GM19351 (cell line): ENCODE data around the gene SMPD4.
"Not testable (repeated sequence)": the region's sequence is repeated elsewhere in the genome, so short reads cannot be mapped to it uniquely, and the experiment has no call there.

Source experiments
- ATAC-seq: cut with Tn5 transposase; IDR thresholded peaks from one replicate; pipeline ENCODE4 v1.9.1; 2021; ENCODE audit warnings: mild to moderate bottlenecking, moderate library complexity; ENCODE audit not compliant: unreplicated experiment

SMPD4 gene

GRCh38 chr2:130187859-130188792 is 6.7 kb upstream of the SMPD4 start:
- not testable (repeated sequence) for ATAC-seq

- no peak for ATAC-seq
Observed at GRCh38 chr2:130187268-130187667, 5.9 kb upstream of the SMPD4 start.

- ATAC-seq: no peak
Observed at GRCh38 chr2:130186391-130186790, 5.0 kb upstream of the SMPD4 start.

GRCh38 chr2:130185896-130186295 is 4.5 kb upstream of the SMPD4 start:
- ATAC-seq: no peak

- ATAC-seq: no peak
Observed at GRCh38 chr2:130185436-130185835, 4.0 kb upstream of the SMPD4 start.

GRCh38 chr2:130183512-130184373 is 2.3 kb upstream of the SMPD4 start:
- ATAC-seq: no peak

- ATAC-seq: peak; percentile 21
Observed at GRCh38 chr2:130182826-130183511, 1.6 kb upstream of the SMPD4 start.

- ATAC-seq: peak; percentile 78
Observed at GRCh38 chr2:130181880-130182682, 679 bp upstream of the SMPD4 start, which contains the start of gene MZT2B. Gene MZT2B, plus strand, starts transcription at chr2:130182262. Its CDS starts 21 bp downstream, at chr2:130182283.

- ATAC-seq: not testable (repeated sequence)
Observed at GRCh38 chr2:130180404-130181324, 738 bp downstream of the SMPD4 start.

- ATAC-seq: peak; percentile 82
Observed at GRCh38 chr2:130174866-130175265, 6.5 kb downstream of the SMPD4 start.

GRCh38 chr2:130169896-130170295 is 11.5 kb downstream of the SMPD4 start:
- ATAC-seq: no peak

GRCh38 chr2:130169163-130169562 is 12.2 kb downstream of the SMPD4 start:
- not testable (repeated sequence) for ATAC-seq

GRCh38 chr2:130166611-130167010 is 14.8 kb downstream of the SMPD4 start:
- not testable (repeated sequence) for ATAC-seq

- no peak for ATAC-seq
Observed at GRCh38 chr2:130165293-130166016, 15.9 kb downstream of the SMPD4 start.

- no peak for ATAC-seq
Observed at GRCh38 chr2:130162968-130163367, 18.4 kb downstream of the SMPD4 start.

GRCh38 chr2:130162486-130162885 is 18.9 kb downstream of the SMPD4 start:
- not testable (repeated sequence) for ATAC-seq

GRCh38 chr2:130160838-130161705 is 20.3 kb downstream of the SMPD4 start:
- ATAC-seq: not testable (repeated sequence)
